GM15510 (cell line): Measurements from ENCODE around the gene PSMB11.

Experiments
- POLR2A ChIP-seq: IDR thresholded peaks from 3 replicates; pipeline ENCODE4 v1.6.1; 2011; ENCODE audit warnings: borderline replicate concordance; ENCODE audit not compliant: insufficient read length; ENCODE audit errors: extremely low read depth

The PSMB11 gene

DNA sequence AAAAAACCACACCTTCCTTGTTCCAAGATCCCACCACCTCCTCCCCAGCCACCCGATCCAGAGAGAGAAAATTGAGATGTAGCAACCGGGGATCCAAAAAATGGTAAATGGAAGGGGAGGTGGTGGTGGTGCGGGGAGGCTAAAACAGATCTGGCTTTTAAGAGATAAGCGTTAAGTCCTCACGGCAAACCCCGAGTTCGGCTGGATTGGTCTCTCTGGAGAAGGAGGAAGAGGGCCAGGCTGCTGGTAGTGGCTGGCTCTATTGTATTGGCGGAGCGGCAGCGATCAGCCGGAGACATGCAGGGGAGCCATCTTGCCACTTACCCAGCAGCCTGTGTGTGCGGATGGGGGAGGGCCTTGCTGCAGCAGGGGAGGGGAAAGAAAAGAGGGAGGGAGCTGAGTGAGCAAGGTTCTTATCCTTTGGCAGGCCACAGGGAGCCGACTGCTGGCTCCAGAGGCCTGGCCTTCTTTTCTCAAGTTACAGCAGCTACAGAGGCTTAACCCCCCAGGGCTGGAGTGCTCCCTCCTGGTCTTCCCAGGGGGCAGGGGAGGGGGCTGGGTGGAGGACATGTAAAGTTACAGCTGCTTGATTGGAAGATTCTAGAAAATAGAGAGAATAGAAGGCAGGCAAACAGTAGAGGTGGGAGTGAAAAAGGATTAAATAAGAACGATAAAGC, 29.4 kb downstream of the PSMB11 start:
- TF ChIP-seq POLR2A, result peak; percentile 79

GRCh38 chr14:23071921-23072539, 30.0 kb downstream of the PSMB11 start:
- no peak for TF ChIP-seq POLR2A

DNA sequence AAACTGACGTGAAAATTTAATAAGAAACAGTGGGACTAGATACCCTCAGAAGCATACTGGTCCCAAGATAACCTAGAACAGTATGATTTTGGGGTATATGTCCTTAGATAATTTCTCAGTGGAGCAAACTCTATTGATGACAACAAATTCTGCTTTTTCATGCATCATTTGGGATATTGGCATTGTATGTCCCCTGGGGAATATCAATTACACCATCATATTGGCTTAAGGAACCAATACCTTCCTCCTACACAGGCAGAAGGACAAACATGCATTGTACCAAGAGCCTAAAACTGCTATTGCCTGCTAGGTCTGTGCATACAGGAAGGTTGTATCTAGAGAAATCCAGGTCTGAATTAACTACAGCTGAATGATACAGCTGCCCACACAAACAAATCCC, 32.9 kb downstream of the PSMB11 start:
- no peak for TF ChIP-seq POLR2A

DNA sequence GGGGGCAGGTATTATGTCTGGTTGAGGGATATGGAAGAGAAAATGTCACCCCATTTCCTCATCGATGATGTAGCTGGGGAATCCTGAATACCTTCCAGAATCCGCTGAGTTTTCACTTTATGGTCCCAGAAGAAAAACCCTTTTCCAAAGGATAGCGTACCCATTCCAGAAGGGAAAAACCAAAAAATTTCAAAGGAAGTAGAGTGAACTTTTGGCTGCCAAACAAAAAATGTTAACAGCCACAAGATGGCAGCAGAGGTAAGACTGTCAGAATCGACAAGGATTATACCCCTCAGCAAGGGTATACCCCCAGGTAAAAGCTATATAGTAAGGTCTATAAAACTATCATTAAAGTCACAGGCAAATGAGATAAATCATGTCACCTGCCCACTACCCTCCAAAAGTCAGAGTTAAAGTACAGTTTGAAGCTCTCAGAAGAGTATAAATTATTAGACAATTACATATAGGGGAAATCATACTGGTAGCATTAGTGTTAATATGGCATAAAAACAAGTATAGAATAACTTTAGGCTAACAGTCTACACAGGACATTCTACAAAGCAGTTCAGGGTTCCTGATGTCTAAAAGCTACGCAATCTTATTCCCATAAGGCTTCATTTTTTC, 34.9 kb downstream of the PSMB11 start:
- TF ChIP-seq POLR2A, result no peak

- no peak for TF ChIP-seq POLR2A
Observed at GRCh38 chr14:23077962-23078361, 36.0 kb downstream of the PSMB11 start.

DNA sequence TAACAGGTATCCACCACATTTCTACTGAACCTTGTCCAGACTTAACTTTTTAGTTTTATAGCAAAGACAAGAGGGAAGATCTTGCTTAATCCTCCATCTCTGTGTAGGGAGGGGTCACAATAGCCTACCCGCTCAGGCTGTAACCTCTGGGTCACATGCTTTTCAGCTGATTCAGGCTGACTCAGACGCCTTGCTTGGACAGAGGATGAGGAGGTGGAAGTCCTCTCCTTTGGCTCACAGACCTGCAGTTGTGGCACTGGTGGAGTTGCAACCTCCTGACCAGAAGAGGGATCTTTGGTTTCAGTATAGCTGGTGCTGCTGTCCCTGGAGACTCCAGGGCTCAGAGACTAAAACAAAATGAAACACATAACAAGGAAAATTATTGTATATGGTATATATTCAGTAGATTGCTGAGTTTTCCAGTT, 36.7 kb downstream of the PSMB11 start:
- TF ChIP-seq POLR2A, result no peak

- TF ChIP-seq POLR2A, result no peak
Observed at GRCh38 chr14:23079716-23080115, 37.7 kb downstream of the PSMB11 start.

GRCh38 chr14:23080474-23080873, 38.5 kb downstream of the PSMB11 start:
- TF ChIP-seq POLR2A, result no peak

GRCh38 chr14:23085458-23085857, 43.4 kb downstream of the PSMB11 start:
- TF ChIP-seq POLR2A, result no peak

- TF ChIP-seq POLR2A, result no peak
Observed at GRCh38 chr14:23086565-23086964, 44.6 kb downstream of the PSMB11 start.

- no peak for TF ChIP-seq POLR2A
Observed at GRCh38 chr14:23089498-23090253, 47.7 kb downstream of the PSMB11 start.

- TF ChIP-seq POLR2A, result no peak
Observed at GRCh38 chr14:23090254-23090636, 48.2 kb downstream of the PSMB11 start.

GRCh38 chr14:23091294-23092225, 49.5 kb downstream of the PSMB11 start:
- TF ChIP-seq POLR2A, result no peak

GRCh38 chr14:23093104-23093503, 51.1 kb downstream of the PSMB11 start:
- TF ChIP-seq POLR2A, result no peak
